HCT116 (cell line): ENCODE data around the gene BABAM2. TPM values are rescaled to one million over a fixed set of nuclear protein-coding genes. Genes with fewer than 3 reads are reported as not detected.

Experiments
- ATAC-seq: fragments of 200-7000 bp; cut with Tn5 transposase; 2 replicates; pipeline ENCODE4 v1.9.1; 2020; ENCODE audit warnings: mild to moderate bottlenecking, moderate library complexity
- BruUV-seq: library from RNA; stranded (reverse); fragments of 400-500 nt; replicated peaks from 2 replicates; lab custom pipeline; 2021; lab: Mats Ljungman, UMichigan
- CTCF ChIA-PET: fragments of 300-600 bp; sonication (Branson Sonifier 250); formaldehyde crosslinking; loops from one replicate; lab custom pipeline; 2021; ENCODE audit warnings: antibody characterized with exemption; lab: Charles Lee
- POLR2A ChIA-PET: fragments of 300-600, 350-600 bp; sonication (Branson Sonifier 250); formaldehyde crosslinking; loops from one replicate; lab custom pipeline; 2021; ENCODE audit warnings: antibody characterized with exemption; lab: Charles Lee
- RAD21 ChIA-PET, 2 experiments: fragments of 300-600 bp; sonication (Branson Sonifier 250); formaldehyde crosslinking; loops; one replicate each; lab custom pipeline; 2023; ENCODE audit warnings: low total read pairs in 2 of 2; ENCODE audit not compliant: uncharacterized antibody in 2 of 2, unreplicated experiment in 2 of 2, low non-redundant PET in 1 of 2; lab: Charles Lee
- DNase-seq: peaks from one replicate; pipeline ENCODE4 v3.0.0-alpha.2; 2010; ENCODE audit warnings: low read depth, low spot score
- H2AFZ ChIP-seq: fragments of 200-600 bp; shearing (Covaris generic), sonication (generic); 2 replicates; pipeline ENCODE4 v1.6.1; 2017; ENCODE audit warnings: low read depth, mixed run types, mixed read lengths, antibody characterized with exemption, low read length; ENCODE audit not compliant: poor library complexity, severe bottlenecking
- H3K27ac ChIP-seq: 2 replicates; pipeline ENCODE4 v1.5.1; 2012; ENCODE audit warnings: low read depth, low read length
- H3K27me3 ChIP-seq: fragments of 200-600 bp; sonication (generic); 2 replicates; pipeline ENCODE4 v1.6.1; 2016; ENCODE audit warnings: mixed run types, low read length, mixed read lengths; ENCODE audit not compliant: insufficient read depth
- H3K36me3 ChIP-seq, 2 experiments: fragments of 200-500 bp in 1 of 2; fragments of 200-600 bp in 1 of 2; sonication (Bioruptor generic) in 1 of 2; sonication (generic) in 1 of 2; 2 replicates each; pipeline versions ENCODE4 v1.5.1 to v1.6.1; 2014 to 2016; ENCODE audit warnings: low read length in 2 of 2, inconsistent platforms in 1 of 2, mixed read lengths in 1 of 2, mixed run types in 1 of 2; ENCODE audit not compliant: insufficient read depth in 2 of 2, control insufficient read depth in 1 of 2
- H3K4me1 ChIP-seq, 2 experiments: fragments of 200-600 bp in 1 of 2; sonication (generic) in 1 of 2; 2 replicates each; pipeline versions ENCODE4 v1.5.1 to v1.6.1; 2012 to 2017; ENCODE audit warnings: low read length in 2 of 2, inconsistent platforms in 1 of 2, mild to moderate bottlenecking in 1 of 2, mixed read lengths in 1 of 2, mixed run types in 1 of 2, moderate library complexity in 1 of 2; ENCODE audit not compliant: insufficient read depth in 2 of 2, control insufficient read depth in 1 of 2
- H3K4me2 ChIP-seq: fragments of 200-600 bp; sonication (generic); 2 replicates; pipeline ENCODE4 v1.6.1; 2017; ENCODE audit warnings: mixed run types, low read length, mixed read lengths
- H3K4me3 ChIP-seq, 2 experiments: fragments of 200-600 bp in 1 of 2; sonication (generic) in 1 of 2; replicated peaks in 1 of 2; 2 replicates each; pipeline ENCODE4 v1.5.1; 2011 to 2016; ENCODE audit warnings: low read length in 2 of 2, control low read depth in 1 of 2, low read depth in 1 of 2, mild to moderate bottlenecking in 1 of 2, mixed read lengths in 1 of 2, mixed run types in 1 of 2
- H3K79me2 ChIP-seq: fragments of 200-600 bp; sonication (generic); 2 replicates; pipeline ENCODE4 v1.6.1; 2017; ENCODE audit warnings: mild to moderate bottlenecking, mixed run types, low read length, moderate library complexity, mixed read lengths; ENCODE audit not compliant: insufficient read depth
- H3K9ac ChIP-seq: fragments of 200-600 bp; sonication (generic); 2 replicates; pipeline ENCODE4 v1.6.1; 2016; ENCODE audit warnings: low read length, mixed read lengths
- H3K9me2 ChIP-seq: fragments of 200-600 bp; sonication (generic), shearing (Covaris generic); 2 replicates; pipeline ENCODE4 v1.6.1; 2017; ENCODE audit warnings: mixed run types, mild to moderate bottlenecking, moderate library complexity; ENCODE audit not compliant: insufficient read depth
- H3K9me3 ChIP-seq, 2 experiments: fragments of 200-500 bp in 1 of 2; fragments of 200-600 bp in 1 of 2; sonication (Bioruptor generic) in 1 of 2; sonication (generic) in 1 of 2; 2 replicates each; pipeline ENCODE4 v1.6.1; 2014 to 2017; ENCODE audit warnings: low read length in 2 of 2, mixed read lengths in 2 of 2, inconsistent platforms in 1 of 2, low read depth in 1 of 2, mild to moderate bottlenecking in 1 of 2, mixed run types in 1 of 2, moderate library complexity in 1 of 2; ENCODE audit not compliant: control insufficient read depth in 1 of 2, insufficient read depth in 1 of 2
- H4K20me1 ChIP-seq: fragments of 200-600 bp; sonication (generic), shearing (Covaris generic); 2 replicates; pipeline ENCODE4 v1.6.1; 2017; ENCODE audit warnings: mixed run types, mild to moderate bottlenecking, moderate library complexity; ENCODE audit not compliant: insufficient read depth
- POLR2A ChIP-seq: IDR thresholded peaks from 2 replicates; pipeline ENCODE4 v1.7.0; 2011; ENCODE audit warnings: borderline replicate concordance; ENCODE audit not compliant: insufficient read depth, insufficient read length; ENCODE audit errors: extremely low read depth
- RAD21 ChIP-seq: IDR thresholded peaks from 2 replicates; pipeline ENCODE4 v1.6.1; 2012; ENCODE audit warnings: low read depth, mild to moderate bottlenecking
- SIN3A ChIP-seq: IDR thresholded peaks from 2 replicates; pipeline ENCODE4 v1.6.1; 2012; ENCODE audit warnings: low read depth
- SP1 ChIP-seq: IDR thresholded peaks from 2 replicates; pipeline ENCODE4 v1.6.1; 2012; ENCODE audit warnings: low read depth
- SRF ChIP-seq: IDR thresholded peaks from 2 replicates; pipeline ENCODE4 v1.6.1; 2012; ENCODE audit warnings: low read depth
- TCF7L2 ChIP-seq: IDR thresholded peaks from 2 replicates; pipeline ENCODE4 v1.7.0; 2011; ENCODE audit warnings: borderline replicate concordance, inconsistent platforms; ENCODE audit not compliant: insufficient read depth, insufficient read length; ENCODE audit errors: extremely low read depth
- YY1 ChIP-seq: IDR thresholded peaks from 2 replicates; pipeline ENCODE4 v1.6.1; 2011; ENCODE audit warnings: low read length, low read depth, moderate library complexity, mild to moderate bottlenecking; ENCODE audit not compliant: insufficient replicate concordance; ENCODE audit errors: extremely low read depth
- ZFX ChIP-seq: fragments of 450-650 bp; IDR thresholded peaks from 2 replicates; pipeline ENCODE4 v1.6.1; 2017
- ZNF274 ChIP-seq: fragments of 200-500 bp; sonication (Bioruptor generic); IDR thresholded peaks from 2 replicates; pipeline ENCODE4 v1.6.1; 2014; ENCODE audit warnings: mild to moderate bottlenecking, low read depth, low read length, inconsistent platforms
- intact Hi-C: fragments of 100-400 bp; cut with micrococcal nuclease; formaldehyde crosslinking; loops from 2 replicates; pipeline ENCODE4 v1.10.0; 2022
- total RNA-seq: library from RNA; stranded (reverse); gene quantifications from one replicate; pipeline ENCODE4 v1.2.1, GENCODE V29; 2021; ENCODE audit not compliant: unreplicated experiment
- TF ChIP-seq, protein P1 (sequence below), 3 experiments: fragments of 200-600 bp in 1 of 3; sonication (generic) in 1 of 3; IDR thresholded peaks in 2 of 3; conservative IDR thresholded peaks in 1 of 3; 2 replicates each; pipeline ENCODE4 v1.5.1; 2012 to 2017; ENCODE audit warnings: low read depth in 2 of 3, low read length in 2 of 3, antibody characterized with exemption in 1 of 3, borderline replicate concordance in 1 of 3, control low read depth in 1 of 3, mild to moderate bottlenecking in 1 of 3, mixed read lengths in 1 of 3, mixed run types in 1 of 3, moderate library complexity in 1 of 3; ENCODE audit not compliant: insufficient read depth in 1 of 3

Gene BABAM2
- total RNA-seq, 1 experiment from 2014 or later: 23.8 TPM

DNA sequence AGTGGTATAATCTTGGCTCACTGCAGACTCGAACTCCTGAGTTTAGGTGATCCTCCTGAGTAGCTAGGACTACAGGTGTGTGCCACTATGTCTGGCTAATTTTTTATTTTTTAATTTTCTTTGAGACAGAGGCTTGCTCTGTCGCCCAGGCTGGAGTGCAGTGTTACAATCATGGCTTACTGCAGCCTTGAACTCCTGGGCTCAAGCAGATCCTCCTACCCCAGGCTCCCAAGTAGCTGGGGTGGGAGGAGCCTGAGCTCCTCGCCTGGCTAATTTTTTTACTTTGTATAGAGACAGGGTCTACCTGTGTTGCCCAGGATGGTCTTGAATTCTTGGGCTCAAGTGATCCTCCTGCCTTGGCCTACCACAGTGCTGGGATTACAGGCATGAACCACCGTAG is 62.5 kb downstream of the BABAM2 start:
- intact Hi-C loops: no loop called here
- H3K9ac ChIP-seq: no peak overlapping the region
- ATAC-seq (no peak), DNase-seq (no peak)
- H3K27me3 ChIP-seq: no peaks in the 10 kb centered on the region
- RAD21 ChIA-PET: no interaction called here
- POLR2A ChIA-PET: no interaction called here
- H3K36me3 ChIP-seq: no peaks in the 10 kb centered on the region
- H3K4me3 ChIP-seq: no peak overlapping the region
- H3K9me3 ChIP-seq: no peaks in the 10 kb centered on the region
- H3K4me1 ChIP-seq: peaks cover 14 to 22% of the 10 kb centered on the region in 2 experiments
- CTCF ChIA-PET: no interaction called here
- TF ChIP-seq SIN3A: no peak
- TF ChIP-seq ZNF274: no peak
- TF ChIP-seq, protein P1, sequence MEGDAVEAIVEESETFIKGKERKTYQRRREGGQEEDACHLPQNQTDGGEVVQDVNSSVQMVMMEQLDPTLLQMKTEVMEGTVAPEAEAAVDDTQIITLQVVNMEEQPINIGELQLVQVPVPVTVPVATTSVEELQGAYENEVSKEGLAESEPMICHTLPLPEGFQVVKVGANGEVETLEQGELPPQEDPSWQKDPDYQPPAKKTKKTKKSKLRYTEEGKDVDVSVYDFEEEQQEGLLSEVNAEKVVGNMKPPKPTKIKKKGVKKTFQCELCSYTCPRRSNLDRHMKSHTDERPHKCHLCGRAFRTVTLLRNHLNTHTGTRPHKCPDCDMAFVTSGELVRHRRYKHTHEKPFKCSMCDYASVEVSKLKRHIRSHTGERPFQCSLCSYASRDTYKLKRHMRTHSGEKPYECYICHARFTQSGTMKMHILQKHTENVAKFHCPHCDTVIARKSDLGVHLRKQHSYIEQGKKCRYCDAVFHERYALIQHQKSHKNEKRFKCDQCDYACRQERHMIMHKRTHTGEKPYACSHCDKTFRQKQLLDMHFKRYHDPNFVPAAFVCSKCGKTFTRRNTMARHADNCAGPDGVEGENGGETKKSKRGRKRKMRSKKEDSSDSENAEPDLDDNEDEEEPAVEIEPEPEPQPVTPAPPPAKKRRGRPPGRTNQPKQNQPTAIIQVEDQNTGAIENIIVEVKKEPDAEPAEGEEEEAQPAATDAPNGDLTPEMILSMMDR (IDR thresholded peaks at IDR 0.05 in 2 of 3, conservative IDR thresholded peaks at IDR 0.05 in 1 of 3; ENCODE audit: borderline replicate concordance in 1 of 3, insufficient read depth in 1 of 3, low read depth in 2 of 3, low read length in 2 of 3): no peak
- TF ChIP-seq TCF7L2: no peak
- no peak for TF ChIP-seq POLR2A
- no peak for TF ChIP-seq SRF
- TF ChIP-seq SP1: no peak
- TF ChIP-seq YY1: no peak
- TF ChIP-seq ZFX: no peak
- no peak for TF ChIP-seq RAD21
- H3K4me2 ChIP-seq: no peak overlapping the region
- no TSS peak for BruUV-seq
- H2AFZ ChIP-seq: no peak overlapping the region
- H4K20me1 ChIP-seq: no peaks in the 10 kb centered on the region
- H3K79me2 ChIP-seq: peaks cover 7% of the 10 kb centered on the region
- no peak overlapping the region for H3K27ac ChIP-seq
- H3K9me2 ChIP-seq: no peaks in the 10 kb centered on the region
